ENCODE measurements around the gene SAP30L.

DNA sequence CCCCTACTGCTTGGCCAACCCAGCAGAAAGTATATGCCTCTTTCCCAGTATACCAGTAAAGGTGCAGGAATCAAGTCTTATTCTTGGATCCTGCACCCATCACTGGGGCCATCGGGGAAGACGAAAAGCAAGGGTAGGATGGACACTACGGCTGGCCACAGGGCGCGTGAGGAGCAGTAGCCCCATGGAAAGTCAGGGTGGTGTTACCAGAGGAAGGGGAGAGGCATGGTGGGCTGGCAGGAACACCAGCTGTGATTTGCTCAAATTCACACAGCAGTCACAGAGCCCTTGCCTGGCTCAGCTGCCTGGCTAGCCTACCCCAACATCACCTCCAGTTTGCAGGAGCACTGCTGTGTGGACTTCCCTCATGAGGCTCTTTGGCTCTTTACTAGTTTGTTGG, 34.5 kb upstream of the SAP30L start:
- TF ChIP-seq YY1 (IDR thresholded peaks at IDR 0.05; ENCODE audit: insufficient read depth, insufficient read length) (no peak), ZNF274 (IDR thresholded peaks at IDR 0.05; ENCODE audit: low read depth, low read length) (no peak), SUZ12 (IDR thresholded peaks at IDR 0.05; ENCODE audit: extremely low read depth, insufficient read depth, insufficient read length) (no peak)

All from NT2/D1 (cell line).